ENCODE results near the gene SFMBT2.
"Not testable (repeated sequence)": the region's sequence is repeated elsewhere in the genome, so short reads cannot be mapped to it uniquely, and the experiment has no call there.

Gene SFMBT2

DNA sequence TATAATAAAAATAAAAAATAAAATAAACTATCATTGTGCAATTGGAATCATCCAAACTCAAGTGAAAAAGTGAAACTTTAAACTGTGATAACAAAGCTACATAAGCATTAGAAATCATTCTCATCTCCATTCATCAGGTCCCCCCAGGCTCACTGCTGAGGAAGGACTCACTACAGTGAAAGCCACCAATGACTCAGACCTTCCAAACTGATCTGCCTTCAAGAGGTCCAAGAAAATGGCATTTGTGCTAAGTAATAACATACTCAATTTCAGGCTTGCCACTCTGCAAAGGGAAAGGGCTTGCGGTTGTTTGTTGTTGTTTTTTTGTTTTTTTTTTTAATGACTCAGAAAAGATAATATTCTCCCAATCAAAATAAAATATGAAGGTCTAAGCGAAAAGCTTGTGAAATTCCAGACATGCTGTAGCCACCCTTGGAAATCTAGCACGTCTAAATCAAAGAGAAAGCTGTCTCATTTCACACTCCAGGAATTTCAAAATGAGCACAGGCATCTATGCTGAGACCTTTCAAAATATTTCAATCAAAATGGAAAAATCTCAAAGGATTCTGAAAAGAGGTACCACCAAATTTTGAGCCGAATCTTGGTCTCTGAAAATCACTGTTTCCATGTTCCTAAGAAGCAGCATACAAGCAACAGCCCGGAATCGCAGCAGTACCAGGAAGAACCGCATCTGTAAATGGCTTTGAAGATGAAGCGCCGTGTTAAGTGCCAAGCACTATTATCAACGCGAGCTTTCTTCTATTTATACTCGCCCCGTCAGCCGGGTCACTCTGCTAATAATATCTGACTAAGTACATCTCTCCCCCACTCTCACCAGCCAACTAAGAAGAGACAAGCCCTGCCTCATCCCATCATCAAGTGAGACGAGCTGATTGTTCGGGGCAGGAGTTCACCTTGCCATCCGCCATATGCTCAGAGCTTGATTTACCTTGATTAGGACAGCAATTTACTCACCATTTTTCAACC lies 13.5 kb downstream of the SFMBT2 start:
- Histone ChIP-seq H3K9me2 (replicated peaks; ENCODE audit: control insufficient read depth, low read length) (no peaks in the 10 kb centered on the region), H3K36me3 (ENCODE audit: control insufficient read depth, low read length) (no peaks in the 10 kb centered on the region), H3K27me3 (ENCODE audit: control insufficient read depth, low read length) (no peaks in the 10 kb centered on the region), H3K4me2 (ENCODE audit: low read length) (no peak overlapping the region), H3K4me3 (ENCODE audit: low read length) (no peak overlapping the region), H3K79me2 (ENCODE audit: control insufficient read depth, low read length) (peaks cover 88% of the 10 kb centered on the region), H3K4me1 (ENCODE audit: control insufficient read depth, low read length) (0 out of 2 replicates have a peak, but pooled peaks cover 2% of the 10 kb centered on the region), H4K20me1 (ENCODE audit: control insufficient read depth, insufficient read depth, low read depth, low read length) (peaks cover 7% of the 10 kb centered on the region; the same call in 1 of the 2 replicates), H3F3A (ENCODE audit: control insufficient read depth, insufficient read depth) (no peaks in the 10 kb centered on the region), H3K27ac (ENCODE audit: low read depth, low read length) (no peak overlapping the region), H3K9me3 (ENCODE audit: control insufficient read depth, insufficient read depth, low read length) (no peaks in the 10 kb centered on the region)
- no peak for TF ChIP-seq EZH2phosphoT487 (IDR thresholded peaks at IDR 0.05; ENCODE audit: borderline replicate concordance, low read length)
- TF ChIP-seq, protein P1, sequence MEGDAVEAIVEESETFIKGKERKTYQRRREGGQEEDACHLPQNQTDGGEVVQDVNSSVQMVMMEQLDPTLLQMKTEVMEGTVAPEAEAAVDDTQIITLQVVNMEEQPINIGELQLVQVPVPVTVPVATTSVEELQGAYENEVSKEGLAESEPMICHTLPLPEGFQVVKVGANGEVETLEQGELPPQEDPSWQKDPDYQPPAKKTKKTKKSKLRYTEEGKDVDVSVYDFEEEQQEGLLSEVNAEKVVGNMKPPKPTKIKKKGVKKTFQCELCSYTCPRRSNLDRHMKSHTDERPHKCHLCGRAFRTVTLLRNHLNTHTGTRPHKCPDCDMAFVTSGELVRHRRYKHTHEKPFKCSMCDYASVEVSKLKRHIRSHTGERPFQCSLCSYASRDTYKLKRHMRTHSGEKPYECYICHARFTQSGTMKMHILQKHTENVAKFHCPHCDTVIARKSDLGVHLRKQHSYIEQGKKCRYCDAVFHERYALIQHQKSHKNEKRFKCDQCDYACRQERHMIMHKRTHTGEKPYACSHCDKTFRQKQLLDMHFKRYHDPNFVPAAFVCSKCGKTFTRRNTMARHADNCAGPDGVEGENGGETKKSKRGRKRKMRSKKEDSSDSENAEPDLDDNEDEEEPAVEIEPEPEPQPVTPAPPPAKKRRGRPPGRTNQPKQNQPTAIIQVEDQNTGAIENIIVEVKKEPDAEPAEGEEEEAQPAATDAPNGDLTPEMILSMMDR (IDR thresholded peaks at IDR 0.05; ENCODE audit: low read depth, low read length, poor library complexity, severe bottlenecking) = no peak

DNA sequence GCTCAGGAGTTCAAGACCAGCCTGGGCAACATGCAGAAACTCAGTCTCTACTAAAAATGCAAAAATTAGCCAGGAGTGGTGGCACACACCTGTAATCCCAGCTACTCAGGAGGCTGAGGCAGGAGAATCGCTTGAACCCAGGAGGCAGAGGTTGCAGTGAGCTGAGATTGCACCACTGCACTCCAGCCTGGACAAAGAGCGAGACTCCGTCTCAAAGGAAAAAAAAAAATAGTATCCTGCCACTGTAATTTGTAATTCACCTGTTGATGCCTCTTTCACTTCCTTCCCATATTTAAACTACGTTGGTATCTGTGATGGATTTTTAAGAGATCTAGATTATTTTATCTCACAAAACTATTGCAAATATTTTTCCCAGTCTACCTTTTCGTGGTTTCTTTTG lies 18.5 kb downstream of the SFMBT2 start:
- not testable (repeated sequence) for H3K9me2 ChIP-seq (replicated peaks; ENCODE audit: control insufficient read depth, low read length); H3K36me3 ChIP-seq (ENCODE audit: control insufficient read depth, low read length); H3K9me3 ChIP-seq (ENCODE audit: control insufficient read depth, insufficient read depth, low read length); H3F3A ChIP-seq (ENCODE audit: control insufficient read depth, insufficient read depth); H3K27ac ChIP-seq (ENCODE audit: low read depth, low read length); H3K4me3 ChIP-seq (ENCODE audit: low read length); H3K27me3 ChIP-seq (ENCODE audit: control insufficient read depth, low read length); H3K4me2 ChIP-seq (ENCODE audit: low read length)
- Histone ChIP-seq H3K4me1 (ENCODE audit: control insufficient read depth, low read length) (peaks cover 29% of the 10 kb centered on the region), H4K20me1 (ENCODE audit: control insufficient read depth, insufficient read depth, low read depth, low read length) (peaks cover 26% of the 10 kb centered on the region), H3K79me2 (ENCODE audit: control insufficient read depth, low read length) (peaks cover 91% of the 10 kb centered on the region)

DNA sequence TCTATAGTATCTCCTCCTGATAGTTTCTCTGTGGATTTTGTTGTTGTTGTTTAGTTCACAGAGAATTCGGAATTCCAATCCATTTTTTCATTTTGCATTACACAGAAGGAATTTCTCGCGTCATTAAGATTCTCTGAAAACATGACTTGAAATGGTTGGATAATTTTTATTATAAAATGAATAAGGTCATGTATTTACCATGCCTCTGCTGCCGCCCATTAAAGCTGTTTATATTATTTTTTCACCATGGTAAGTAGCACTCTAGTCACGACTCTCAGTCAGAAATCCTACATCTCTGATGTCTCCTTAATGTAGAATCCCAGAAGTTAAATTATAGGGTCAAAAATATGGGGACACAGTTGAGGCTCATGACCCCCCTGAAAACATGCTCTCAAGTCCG lies 19.1 kb downstream of the SFMBT2 start:
- Histone ChIP-seq H4K20me1 (ENCODE audit: control insufficient read depth, insufficient read depth, low read depth, low read length) (peaks cover 27% of the 10 kb centered on the region), H3K27me3 (ENCODE audit: control insufficient read depth, low read length) (no peaks in the 10 kb centered on the region), H3K9me2 (replicated peaks; ENCODE audit: control insufficient read depth, low read length) (no peaks in the 10 kb centered on the region), H3K4me1 (ENCODE audit: control insufficient read depth, low read length) (peaks cover 29% of the 10 kb centered on the region), H3K4me2 (ENCODE audit: low read length) (no peak overlapping the region), H3F3A (ENCODE audit: control insufficient read depth, insufficient read depth) (peaks cover 7% of the 10 kb centered on the region; the same call in 1 of the 2 replicates), H3K79me2 (ENCODE audit: control insufficient read depth, low read length) (peaks cover 92% of the 10 kb centered on the region), H3K4me3 (ENCODE audit: low read length) (no peak overlapping the region), H3K36me3 (ENCODE audit: control insufficient read depth, low read length) (no peaks in the 10 kb centered on the region), H3K9me3 (ENCODE audit: control insufficient read depth, insufficient read depth, low read length) (no peaks in the 10 kb centered on the region), H3K27ac (ENCODE audit: low read depth, low read length) (no peak overlapping the region)
- TF ChIP-seq, protein P1 (IDR thresholded peaks at IDR 0.05; ENCODE audit: low read depth, low read length, poor library complexity, severe bottlenecking) = no peak
- no peak for TF ChIP-seq EZH2phosphoT487 (IDR thresholded peaks at IDR 0.05; ENCODE audit: borderline replicate concordance, low read length)

- H3K79me2 ChIP-seq (ENCODE audit: control insufficient read depth, low read length) = peaks cover 93% of the 10 kb centered on the region
- H3K4me2 ChIP-seq (ENCODE audit: low read length) = not testable (repeated sequence)
These were observed 20.1 kb downstream of the SFMBT2 start for GRCh38 chr10:7390689-7391110.

More at GRCh38 chr10:7390689-7391110, 20.1 kb downstream of the SFMBT2 start:
- not testable (repeated sequence) for H3K27me3 ChIP-seq (ENCODE audit: control insufficient read depth, low read length); H3K27ac ChIP-seq (ENCODE audit: low read depth, low read length); H3K36me3 ChIP-seq (ENCODE audit: control insufficient read depth, low read length); H3K9me3 ChIP-seq (ENCODE audit: control insufficient read depth, insufficient read depth, low read length); H3F3A ChIP-seq (ENCODE audit: control insufficient read depth, insufficient read depth); H3K4me3 ChIP-seq (ENCODE audit: low read length); H3K9me2 ChIP-seq (replicated peaks; ENCODE audit: control insufficient read depth, low read length)
- peaks cover 29% of the 10 kb centered on the region for H3K4me1 ChIP-seq (ENCODE audit: control insufficient read depth, low read length)
- peaks cover 24% of the 10 kb centered on the region for H4K20me1 ChIP-seq (ENCODE audit: control insufficient read depth, insufficient read depth, low read depth, low read length)
